ENCODE measurements around the gene GOLGB1. TPM values are rescaled to one million over a fixed set of nuclear protein-coding genes. Genes with fewer than 3 reads are reported as not detected.
A peak's percentile ranks its signal among the peaks of the same experiment; 100 is the strongest.

The GOLGB1 gene
- total RNA-seq, 1 donor from 2014 or later: 45.4 TPM

- intact Hi-C loops (cut with DNase I): no loop called here
Observed at GRCh38 chr3:121703973-121704372, 45.6 kb downstream of the GOLGB1 start.

GRCh38 chr3:121698901-121699300 lies 50.6 kb downstream of the GOLGB1 start:
- Histone ChIP-seq H3K9me3 (no peaks in the 10 kb centered on the region), H3K27ac (peak overlapping the region; percentile 18), H3K4me3 (no peak overlapping the region), H3K4me1 (no peaks in the 10 kb centered on the region), H3K27me3 (no peaks in the 10 kb centered on the region), H3K36me3 (peaks cover 0 to 48% of the 10 kb centered on the region in 2 donors)
- no peak for DNase-seq (ENCODE audit: extremely low spot score in 2 of 2)
- intact Hi-C loops (cut with DNase I): no loop called here
- TF ChIP-seq CTCF (IDR thresholded peaks at IDR 0.05): no peak
- no peak for TF ChIP-seq POLR2AphosphoS5 (IDR thresholded peaks at IDR 0.05; ENCODE audit: insufficient read depth in 1 of 2, low read depth in 1 of 2)
- no peak for TF ChIP-seq POLR2A (IDR thresholded peaks at IDR 0.05)

More at GRCh38 chr3:121703973-121704372, 45.6 kb downstream of the GOLGB1 start:
- Histone ChIP-seq H3K27ac (no peak overlapping the region), H3K4me3 (no peak overlapping the region), H3K36me3 (peaks cover 0 to 50% of the 10 kb centered on the region in 2 donors), H3K27me3 (no peaks in the 10 kb centered on the region), H3K9me3 (no peaks in the 10 kb centered on the region), H3K4me1 (no peaks in the 10 kb centered on the region)
- DNase-seq (ENCODE audit: extremely low spot score in 2 of 2): no peak
- no peak for TF ChIP-seq POLR2AphosphoS5 (IDR thresholded peaks at IDR 0.05; ENCODE audit: insufficient read depth in 1 of 2, low read depth in 1 of 2)
- no peak for TF ChIP-seq POLR2A (IDR thresholded peaks at IDR 0.05)
- no peak for TF ChIP-seq CTCF (IDR thresholded peaks at IDR 0.05)

GRCh38 chr3:121698476-121698875 lies 51.1 kb downstream of the GOLGB1 start:
- Histone ChIP-seq H3K36me3 (peaks cover 0 to 51% of the 10 kb centered on the region in 2 donors), H3K27ac (peak overlapping the region; percentile 18)
- TF ChIP-seq POLR2AphosphoS5 (IDR thresholded peaks at IDR 0.05; ENCODE audit: insufficient read depth in 1 of 2, low read depth in 1 of 2) (no peak), CTCF (IDR thresholded peaks at IDR 0.05) (no peak), POLR2A (IDR thresholded peaks at IDR 0.05) (no peak)

GRCh38 chr3:121696186-121696585 lies 53.4 kb downstream of the GOLGB1 start:
- TF ChIP-seq POLR2AphosphoS5 (IDR thresholded peaks at IDR 0.05; ENCODE audit: insufficient read depth in 1 of 2, low read depth in 1 of 2): no peak
- intact Hi-C loops (cut with DNase I): no loop called here
- Histone ChIP-seq H3K4me1 (no peaks in the 10 kb centered on the region), H3K4me3 (no peak overlapping the region), H3K36me3 (peaks cover 0 to 43% of the 10 kb centered on the region in 2 donors), H3K27ac (no peak overlapping the region), H3K9me3 (no peaks in the 10 kb centered on the region), H3K27me3 (no peaks in the 10 kb centered on the region)
- DNase-seq (ENCODE audit: extremely low spot score in 2 of 2): no peak

More at GRCh38 chr3:121698476-121698875, 51.1 kb downstream of the GOLGB1 start:
- no peak overlapping the region for H3K4me3 ChIP-seq
- DNase-seq (ENCODE audit: extremely low spot score in 2 of 2): no peak
- no peaks in the 10 kb centered on the region for H3K9me3 ChIP-seq
- H3K4me1 ChIP-seq: no peaks in the 10 kb centered on the region
- no peaks in the 10 kb centered on the region for H3K27me3 ChIP-seq
- intact Hi-C loops (cut with DNase I): no loop called here

GRCh38 chr3:121692010-121692699 lies 57.4 kb downstream of the GOLGB1 start:
- Histone ChIP-seq H3K27me3 (no peaks in the 10 kb centered on the region), H3K9me3 (no peaks in the 10 kb centered on the region), H3K4me1 (no peaks in the 10 kb centered on the region), H3K36me3 (peaks cover 0 to 25% of the 10 kb centered on the region in 2 donors), H3K27ac (no peak overlapping the region), H3K4me3 (no peak overlapping the region)
- no peak for TF ChIP-seq POLR2A (IDR thresholded peaks at IDR 0.05)
- no peak for TF ChIP-seq CTCF (IDR thresholded peaks at IDR 0.05)
- no peak for TF ChIP-seq POLR2AphosphoS5 (IDR thresholded peaks at IDR 0.05; ENCODE audit: insufficient read depth in 1 of 2, low read depth in 1 of 2)
- intact Hi-C loops (cut with DNase I): no loop called here
- no peak for DNase-seq (ENCODE audit: extremely low spot score in 2 of 2)
